Activated naive CD4-positive, alpha-beta T cell treated with anti-CD3 and anti-CD28 coated beads, Interleukin-2, amount 50 U/mL, for 72 hours (primary cell): ENCODE data around the gene TRAF2. TPM values are rescaled to one million over a fixed set of nuclear protein-coding genes. Genes with fewer than 3 reads are reported as not detected.

ENCODE experiments used
- ATAC-seq, 2 donors: fragments of 150-1000 bp; cut with Tn5 transposase; 2 replicates each; pipeline ENCODE4 v1.10.0; 2021; ENCODE audit warnings: mild to moderate bottlenecking in 2 of 2, moderate library complexity in 2 of 2
- DNase-seq, 2 donors: peaks; one replicate each; pipeline ENCODE4 v3.0.0; 2021 to 2022; ENCODE audit warnings: low spot score in 2 of 2
- H3K27ac Mint-ChIP-seq, 2 donors: one replicate each; pipeline ENCODE4 v1.8.0; 2022; ENCODE audit warnings: mild to moderate bottlenecking in 2 of 2, mixed read lengths in 2 of 2
- H3K36me3 Mint-ChIP-seq, 2 donors: one replicate each; pipeline ENCODE4 v1.8.0; 2022; ENCODE audit warnings: mixed read lengths in 2 of 2
- H3K9me3 Mint-ChIP-seq, 2 donors: one replicate each; pipeline ENCODE4 v1.8.0; 2022; ENCODE audit warnings: mixed read lengths in 2 of 2
- total RNA-seq, 2 donors: library from RNA; stranded (reverse); gene quantifications; one replicate each; pipeline ENCODE4 v1.2.3, GENCODE V29; 2022

The TRAF2 gene
- total RNA-seq, 2 donors from 2014 or later = 53.7 to 56.5 TPM

DNA sequence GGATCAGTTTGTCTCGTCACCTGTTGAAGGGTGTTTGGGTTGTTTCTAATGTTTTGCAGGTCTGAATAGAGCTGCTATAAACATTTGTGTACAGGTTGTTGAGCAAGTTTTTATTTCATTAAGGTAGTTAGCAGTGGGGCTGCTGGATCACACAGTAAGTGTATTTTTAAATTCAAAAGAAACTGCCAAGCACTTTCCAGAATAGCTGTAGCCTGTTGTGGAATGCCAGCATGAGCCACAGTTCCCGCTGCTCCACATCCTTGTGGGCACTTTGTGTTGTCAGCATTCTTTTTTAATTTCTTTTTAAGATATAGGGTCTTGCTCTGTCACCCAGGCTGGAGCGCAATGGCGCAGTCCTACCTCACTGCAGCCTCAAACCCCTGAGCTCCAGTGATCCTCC, 43.7 kb downstream of the TRAF2 start:
- H3K36me3 Mint-ChIP-seq = peaks cover 9 to 20% of the 10 kb centered on the region in 2 donors
- peak overlapping the region; percentile 31 to 47 for H3K27ac Mint-ChIP-seq

GRCh38 chr9:136931611-136932130, 45.4 kb downstream of the TRAF2 start:
- peaks cover 0 to 6% of the 10 kb centered on the region in 2 donors for H3K9me3 Mint-ChIP-seq
- DNase-seq (no peak), ATAC-seq (no peak)
- H3K27ac Mint-ChIP-seq = peak overlapping the region; percentile 12 to 14
- H3K36me3 Mint-ChIP-seq = peaks cover 9 to 20% of the 10 kb centered on the region in 2 donors

More for the DNA sequence above, 43.7 kb downstream of the TRAF2 start:
- DNase-seq (no peak), ATAC-seq (no peak)
- H3K9me3 Mint-ChIP-seq = peaks cover 0 to 6% of the 10 kb centered on the region in 2 donors

- ATAC-seq (no peak), DNase-seq (no peak)
- Mint-ChIP-seq H3K9me3 (peaks cover 0 to 6% of the 10 kb centered on the region in 2 donors), H3K36me3 (peaks cover 0 to 30% of the 10 kb centered on the region in 2 donors), H3K27ac (peak overlapping the region in 1 of 2 donors; percentile 53)
Measured at GRCh38 chr9:136934277-136934676, 48.0 kb downstream of the TRAF2 start.

- Mint-ChIP-seq H3K27ac (no peak overlapping the region), H3K9me3 (peaks cover 0 to 6% of the 10 kb centered on the region in 2 donors), H3K36me3 (peaks cover 0 to 34% of the 10 kb centered on the region in 2 donors)
- no peak for DNase-seq
- ATAC-seq = no peak
Measured at GRCh38 chr9:136935651-136936050, 49.3 kb downstream of the TRAF2 start.

- DNase-seq (no peak), ATAC-seq (no peak)
- Mint-ChIP-seq H3K36me3 (peaks cover 7 to 28% of the 10 kb centered on the region in 2 donors), H3K27ac (no peak overlapping the region), H3K9me3 (peaks cover 0 to 6% of the 10 kb centered on the region in 2 donors)
Measured at GRCh38 chr9:136936645-136937170, 50.4 kb downstream of the TRAF2 start.

DNA sequence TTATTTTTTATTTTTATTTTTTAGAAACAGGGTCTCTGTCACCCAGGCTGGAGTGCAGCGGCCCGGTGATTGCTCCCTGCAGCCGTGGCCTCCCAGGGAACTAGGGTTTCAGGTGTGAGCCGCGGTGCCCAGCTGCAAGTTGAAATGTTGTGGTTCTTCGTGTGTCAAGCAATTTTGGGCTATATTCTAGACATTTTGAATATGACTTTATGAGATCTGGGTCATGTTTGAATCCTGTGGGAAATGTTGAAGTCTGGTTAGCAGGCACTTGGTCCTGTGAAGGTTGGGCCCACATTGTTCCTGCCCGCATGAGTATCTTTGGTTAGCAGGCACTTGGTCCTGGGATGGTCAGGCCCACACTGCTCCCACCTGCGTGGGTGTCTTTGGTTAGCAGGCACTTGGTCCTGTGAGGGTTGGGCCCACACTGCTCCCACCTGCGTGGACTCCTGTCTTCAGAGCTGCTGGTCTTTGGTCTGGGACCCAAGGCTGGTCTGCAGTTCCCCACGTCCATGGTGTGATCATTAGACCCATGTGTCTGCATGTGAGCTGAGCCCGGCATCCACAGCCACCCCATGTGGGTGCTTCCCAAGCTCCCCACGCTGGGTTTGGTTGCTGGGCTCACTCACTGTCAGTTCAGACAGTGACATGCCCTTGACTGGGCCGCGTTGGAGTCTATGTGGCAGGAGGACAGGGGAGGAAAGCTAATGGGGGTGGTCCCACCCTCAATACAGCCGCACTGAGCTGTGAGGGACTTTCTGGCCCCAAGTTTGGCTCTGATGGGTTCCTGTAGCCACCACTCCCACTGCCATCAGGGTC, 51.1 kb downstream of the TRAF2 start:
- no peak overlapping the region for H3K27ac Mint-ChIP-seq
- no peak for ATAC-seq
- H3K9me3 Mint-ChIP-seq = peaks cover 0 to 6% of the 10 kb centered on the region in 2 donors
- H3K36me3 Mint-ChIP-seq = peaks cover 11 to 22% of the 10 kb centered on the region in 2 donors
- DNase-seq = no peak

- peak overlapping the region; percentile 32 to 85 for H3K27ac Mint-ChIP-seq
- ATAC-seq = no peak
- DNase-seq = no peak
- H3K9me3 Mint-ChIP-seq = no peaks in the 10 kb centered on the region
- peaks cover 11 to 14% of the 10 kb centered on the region in 2 donors for H3K36me3 Mint-ChIP-seq
Measured at GRCh38 chr9:136939431-136939995, 53.2 kb downstream of the TRAF2 start.

GRCh38 chr9:136939996-136940525, 53.7 kb downstream of the TRAF2 start:
- H3K9me3 Mint-ChIP-seq = no peaks in the 10 kb centered on the region
- DNase-seq = no peak
- peaks cover 11 to 14% of the 10 kb centered on the region in 2 donors for H3K36me3 Mint-ChIP-seq
- no peak for ATAC-seq
- peak overlapping the region in 1 of 2 donors; percentile 32 for H3K27ac Mint-ChIP-seq

GRCh38 chr9:136940526-136941230, 54.4 kb downstream of the TRAF2 start:
- no peak for DNase-seq
- Mint-ChIP-seq H3K9me3 (no peaks in the 10 kb centered on the region), H3K36me3 (peaks cover 11 to 14% of the 10 kb centered on the region in 2 donors), H3K27ac (no peak overlapping the region)
- ATAC-seq = no peak

DNA sequence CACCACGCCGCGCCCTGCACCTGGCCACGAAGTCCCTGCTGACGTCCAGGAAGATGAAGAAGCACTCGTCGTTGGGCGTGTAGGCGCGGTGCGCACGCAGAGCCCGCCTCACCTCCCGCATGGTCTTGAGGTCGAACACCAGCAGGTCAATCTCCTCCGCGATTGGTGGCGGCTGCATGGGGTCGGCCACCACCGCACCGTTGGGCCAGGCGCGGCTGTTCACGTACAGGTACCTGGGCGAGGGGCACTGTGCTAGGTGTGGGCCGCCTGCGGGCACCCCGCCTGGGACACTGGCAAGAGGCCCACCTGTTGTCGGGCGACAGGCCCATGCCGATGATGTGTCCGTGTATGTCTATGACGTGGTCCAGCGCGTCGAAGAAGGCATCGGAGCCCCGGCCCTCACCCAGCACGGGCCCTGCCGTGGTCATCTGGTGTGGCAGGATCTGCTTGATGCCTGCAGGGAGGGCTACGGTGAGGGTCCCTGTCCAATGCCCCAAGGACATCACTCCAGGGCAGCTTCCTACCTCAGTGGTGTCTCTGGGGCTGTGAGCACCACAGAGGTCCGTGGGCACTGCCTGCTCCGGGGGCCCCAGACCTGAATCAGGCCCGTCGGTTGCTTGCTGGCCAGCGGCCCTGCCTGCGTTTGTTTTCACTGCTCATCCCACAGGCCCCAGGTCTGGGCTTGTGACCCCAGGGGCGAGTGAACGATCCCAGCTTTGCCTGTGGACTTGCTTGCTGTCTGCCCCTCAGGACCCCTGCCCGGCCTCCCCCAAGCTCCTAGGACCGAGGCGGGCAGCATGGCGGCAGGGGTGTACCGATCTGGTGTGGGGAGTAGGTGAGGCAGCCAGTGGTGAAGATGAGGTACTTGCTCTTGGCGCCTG, 55.2 kb downstream of the TRAF2 start:
- Mint-ChIP-seq H3K27ac (peak overlapping the region in 1 of 2 donors; percentile 52), H3K9me3 (no peaks in the 10 kb centered on the region)

DNA sequence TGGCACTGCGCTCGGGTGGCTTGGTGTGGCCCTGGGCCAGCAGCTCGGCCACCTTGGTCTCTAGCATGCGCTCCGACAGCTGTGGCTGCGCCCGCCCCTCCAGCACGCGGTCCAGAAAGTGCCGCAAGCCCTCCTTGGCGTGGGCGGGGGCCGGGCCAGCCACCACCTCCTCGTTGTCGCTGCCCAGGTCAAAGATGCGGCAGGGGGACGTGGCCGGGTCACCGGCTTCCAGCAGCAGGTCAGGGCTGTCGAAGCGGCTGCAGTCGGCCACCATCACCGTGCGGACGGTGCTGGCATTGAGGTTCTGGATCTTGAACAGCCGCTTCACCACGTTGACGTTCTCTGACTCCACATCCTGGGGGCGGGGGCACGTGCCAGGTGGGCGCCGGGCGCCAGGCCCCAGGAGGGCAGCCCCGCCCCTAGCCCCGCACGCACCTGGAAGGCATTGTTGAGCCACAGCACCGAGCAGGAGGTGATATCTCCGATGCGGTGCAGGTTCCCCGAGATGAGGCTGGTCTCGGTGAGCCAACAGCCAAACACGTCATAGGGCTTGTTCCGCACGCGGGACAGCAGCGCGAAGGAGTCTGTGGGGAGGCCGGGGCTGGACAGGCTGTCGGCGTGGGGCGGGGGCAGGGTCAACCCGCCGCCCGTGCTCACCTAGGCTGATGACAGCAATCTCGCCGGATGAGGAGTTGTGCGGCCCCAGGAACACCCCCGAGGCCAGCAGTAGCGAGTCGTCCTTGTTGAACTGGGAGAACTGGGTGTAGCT, 56.0 kb downstream of the TRAF2 start:
- ATAC-seq (no peak), DNase-seq (no peak)
- peak overlapping the region in 1 of 2 donors; percentile 52 for H3K27ac Mint-ChIP-seq
- H3K9me3 Mint-ChIP-seq = no peaks in the 10 kb centered on the region
- H3K36me3 Mint-ChIP-seq = peaks cover 11 to 14% of the 10 kb centered on the region in 2 donors

More for the DNA sequence above, 55.2 kb downstream of the TRAF2 start:
- ATAC-seq (no peak), DNase-seq (no peak)
- peaks cover 11 to 14% of the 10 kb centered on the region in 2 donors for H3K36me3 Mint-ChIP-seq

GRCh38 chr9:136942881-136943230, 56.5 kb downstream of the TRAF2 start:
- Mint-ChIP-seq H3K27ac (no peak overlapping the region), H3K36me3 (peaks cover 11 to 14% of the 10 kb centered on the region in 2 donors), H3K9me3 (no peaks in the 10 kb centered on the region)
- DNase-seq = no peak
- no peak for ATAC-seq

DNA sequence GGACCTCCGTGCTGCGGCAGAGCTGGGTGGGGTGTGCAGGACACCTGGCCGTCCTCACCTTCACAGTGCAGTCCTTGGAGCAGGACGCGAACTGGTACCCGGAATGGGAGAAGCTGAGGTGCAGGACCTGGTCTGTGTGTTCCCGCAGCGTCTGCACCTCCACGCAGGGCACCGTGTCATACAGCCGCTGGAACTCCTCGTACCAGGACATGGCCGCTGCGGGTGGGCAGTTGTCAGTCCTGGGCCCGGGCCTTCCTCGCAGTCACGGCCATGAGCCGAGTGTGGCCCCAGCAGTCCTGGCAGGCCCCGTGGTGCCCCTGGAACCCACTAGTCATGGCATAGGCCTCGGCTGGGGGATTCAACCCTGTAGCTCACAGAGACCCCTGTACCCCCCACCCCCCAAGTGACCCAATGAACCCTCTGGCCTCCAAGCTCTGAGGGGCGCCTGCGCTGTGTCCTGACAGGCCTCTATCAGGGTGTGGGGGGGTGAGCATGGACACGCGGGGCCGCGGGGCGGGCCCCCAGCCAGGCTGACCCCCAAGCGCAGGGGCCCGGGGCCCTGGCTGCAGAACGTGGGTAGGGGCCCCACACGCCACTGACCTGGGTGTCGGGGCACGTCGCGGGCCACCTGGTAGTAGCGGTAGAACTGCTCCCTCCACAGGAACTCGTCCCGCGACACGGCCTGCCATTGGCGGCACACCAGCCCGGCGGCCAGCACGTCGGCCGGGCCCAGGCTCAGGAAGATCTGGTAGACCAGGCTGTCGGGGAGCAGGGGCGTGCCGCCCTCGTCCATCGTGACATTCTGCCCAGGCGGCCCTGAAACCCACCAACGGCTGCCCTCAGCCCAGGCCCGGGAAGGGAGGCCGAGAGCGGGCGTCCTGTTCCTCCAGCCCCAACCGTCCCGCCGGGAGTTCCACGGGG, 57.2 kb downstream of the TRAF2 start:
- DNase-seq (peak in 1 of 2 donors; percentile 54), ATAC-seq (peak; percentile 36 to 43)
- peaks cover 11% of the 10 kb centered on the region in 2 donors for H3K36me3 Mint-ChIP-seq
- H3K9me3 Mint-ChIP-seq = no peaks in the 10 kb centered on the region
- H3K27ac Mint-ChIP-seq = peak overlapping the region; percentile 59 to 87

DNA sequence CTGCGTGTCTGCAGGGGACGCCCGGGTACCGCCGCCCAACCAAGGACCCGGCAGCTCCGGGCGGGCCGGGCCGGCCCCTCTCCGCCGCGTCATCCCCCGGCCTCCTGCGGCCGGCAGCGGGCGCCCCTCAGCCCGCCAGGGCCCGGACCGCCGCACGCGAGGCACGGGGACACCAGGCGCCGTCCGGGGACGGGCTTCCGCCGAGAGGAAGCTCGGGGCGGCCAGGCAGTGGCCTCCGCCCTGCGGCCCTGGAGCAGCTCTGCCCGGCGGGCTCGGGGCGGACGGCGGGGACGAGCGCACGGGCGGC, 57.8 kb downstream of the TRAF2 start:
- no peaks in the 10 kb centered on the region for H3K9me3 Mint-ChIP-seq
- peaks cover 5 to 11% of the 10 kb centered on the region in 2 donors for H3K36me3 Mint-ChIP-seq
- peak in 1 of 2 donors; percentile 36 for DNase-seq
- peak; percentile 31 to 54 for ATAC-seq
- H3K27ac Mint-ChIP-seq = peak overlapping the region in 1 of 2 donors; percentile 59
